Upper lobe of left lung (tissue), 4 donors: Measurements from ENCODE around the gene SELENON.

ENCODE experiments used
- CTCF ChIP-seq, 6 experiments: fragments of 450-650 bp in 4 of 6; fragments of 200-600 bp in 2 of 6; sonication (generic) in 2 of 6; IDR thresholded peaks; one replicate each; pipeline ENCODE4 v1.5.1; 2016 to 2019; ENCODE audit warnings: antibody characterized with exemption in 6 of 6
- POLR2A ChIP-seq, 4 donors: fragments of 450-650 bp; IDR thresholded peaks; one replicate each; pipeline ENCODE4 v1.5.1; 2016 to 2017; ENCODE audit warnings: antibody characterized with exemption in 4 of 4, mild to moderate bottlenecking in 2 of 4
- POLR2AphosphoS5 ChIP-seq, 2 donors: sonication (generic); formaldehyde crosslinking; IDR thresholded peaks; one replicate each; pipeline ENCODE4 v1.5.1; 2017; ENCODE audit warnings: antibody characterized with exemption in 2 of 2

GRCh38 chr1:25800703-25801377 lies 847 bp downstream of the SELENON start:
- no peak for TF ChIP-seq CTCF (IDR thresholded peaks at IDR 0.05)
- no peak for TF ChIP-seq POLR2AphosphoS5 (IDR thresholded peaks at IDR 0.05)
- no peak for TF ChIP-seq POLR2A (IDR thresholded peaks at IDR 0.05)
